ENCODE results near the gene PERM1. TPM values are rescaled to one million over a fixed set of nuclear protein-coding genes. Genes with fewer than 3 reads are reported as not detected.

Gene PERM1
- total RNA-seq, 1 experiment from 2014 or later: 0.39 TPM

DNA sequence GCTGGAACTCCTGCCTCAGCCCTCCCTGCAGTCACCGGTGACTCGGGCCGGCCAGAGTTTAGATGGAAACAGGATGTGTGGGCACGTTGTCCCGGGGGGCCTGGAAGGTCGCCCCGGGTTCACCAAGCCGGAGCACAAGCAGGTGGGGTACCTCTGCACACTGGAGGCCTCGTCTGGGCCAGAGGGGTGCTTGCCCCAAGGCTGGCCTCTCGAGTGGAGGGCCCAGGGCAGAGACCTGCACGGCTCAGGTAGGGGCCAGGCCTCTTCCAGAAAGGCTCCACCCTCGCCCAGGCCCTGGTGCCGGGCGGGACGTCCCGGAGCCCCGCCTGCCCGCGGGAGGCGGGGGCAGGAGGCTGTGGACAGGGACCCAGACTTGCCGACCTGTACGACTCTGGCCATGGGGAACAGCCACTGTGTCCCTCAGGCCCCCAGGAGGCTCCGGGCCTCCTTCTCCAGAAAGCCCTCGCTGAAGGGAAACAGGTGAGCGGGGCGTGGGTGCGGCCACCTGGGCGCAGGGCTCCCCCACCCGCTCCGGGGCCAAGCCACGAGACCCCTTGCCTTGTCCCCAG, 15.7 kb downstream of the PERM1 start, which contains the start of gene PLEKHN1:
PLEKHN1 (plus strand) TSS at position 348 of the 569 bp plus-strand sequence; CDS start at position 398, 50 bp downstream.
- peaks cover 21 to 40% of the 10 kb centered on the region in 2 experiments for H3K4me1 ChIP-seq (ENCODE audit: control insufficient read depth in 1 of 2, insufficient read depth in 2 of 2, low read length in 2 of 2)
- H3K27ac ChIP-seq (ENCODE audit: low read depth, low read length): peak within 1 kb of the TSS; percentile 100
- TF ChIP-seq SRF (IDR thresholded peaks at IDR 0.05; ENCODE audit: low read depth) (no peak), ZFX (IDR thresholded peaks at IDR 0.05) (peak; percentile 80), SP1 (IDR thresholded peaks at IDR 0.05; ENCODE audit: low read depth) (no peak), POLR2AphosphoS5 (IDR thresholded peaks at IDR 0.05; ENCODE audit: low read depth, low read length) (peak; percentile 66)
- H3K9me3 ChIP-seq (ENCODE audit: control insufficient read depth in 1 of 2, insufficient read depth in 1 of 2, low read depth in 1 of 2, low read length in 2 of 2): no peaks in the 10 kb centered on the region; a peak in 1 of 4 replicates
- H3K36me3 ChIP-seq (ENCODE audit: control insufficient read depth in 1 of 2, insufficient read depth in 2 of 2, low read length in 2 of 2): peaks cover 11 to 19% of the 10 kb centered on the region in 2 experiments; a peak in 3 of 4 replicates
- no peaks in the 10 kb centered on the region for H4K20me1 ChIP-seq (ENCODE audit: insufficient read depth)
- ChIA-PET RAD21 (ENCODE audit: low non-redundant PET in 1 of 2, low total read pairs in 2 of 2, uncharacterized antibody in 2 of 2, unreplicated experiment in 2 of 2) (no interaction called here), CTCF (interaction anchor here (1.1 to 1.5 kb wide), 3 partner anchors 10 to 62 kb away, joined by 3 to 5 read pairs (median 3); no protein-coding TSS in a partner anchor), POLR2A (interaction anchor here (0.8 to 2.1 kb wide), 4 partner anchors 10 to 52 kb away, joined by 3 to 11 read pairs (median 4); no protein-coding TSS in a partner anchor)
- no peak for DNase-seq (ENCODE audit: low read depth, low spot score)
- H3K79me2 ChIP-seq (ENCODE audit: insufficient read depth, low read length): peaks cover 19% of the 10 kb centered on the region; the same call in 1 of the 2 replicates
- H3K4me3 ChIP-seq (replicated peaks in 1 of 2; ENCODE audit: low read depth in 1 of 2, low read length in 2 of 2): peak within 1 kb of the TSS; percentile 74
- intact Hi-C loops (cut with micrococcal nuclease): no loop called here
- no peak within 1 kb of the TSS for H2AFZ ChIP-seq (ENCODE audit: low read depth, low read length, poor library complexity, severe bottlenecking)
- H3K27me3 ChIP-seq (ENCODE audit: insufficient read depth, low read length): no peaks in the 10 kb centered on the region
- TSS peak; percentile 87 for BruUV-seq (replicated peaks)
- peak within 1 kb of the TSS; percentile 94 for H3K9ac ChIP-seq (ENCODE audit: low read length)
- peak; percentile 87 for ATAC-seq
- H3K4me2 ChIP-seq (ENCODE audit: low read length): peak within 1 kb of the TSS; percentile 93
- H3K9me2 ChIP-seq (ENCODE audit: insufficient read depth): no peaks in the 10 kb centered on the region

DNA sequence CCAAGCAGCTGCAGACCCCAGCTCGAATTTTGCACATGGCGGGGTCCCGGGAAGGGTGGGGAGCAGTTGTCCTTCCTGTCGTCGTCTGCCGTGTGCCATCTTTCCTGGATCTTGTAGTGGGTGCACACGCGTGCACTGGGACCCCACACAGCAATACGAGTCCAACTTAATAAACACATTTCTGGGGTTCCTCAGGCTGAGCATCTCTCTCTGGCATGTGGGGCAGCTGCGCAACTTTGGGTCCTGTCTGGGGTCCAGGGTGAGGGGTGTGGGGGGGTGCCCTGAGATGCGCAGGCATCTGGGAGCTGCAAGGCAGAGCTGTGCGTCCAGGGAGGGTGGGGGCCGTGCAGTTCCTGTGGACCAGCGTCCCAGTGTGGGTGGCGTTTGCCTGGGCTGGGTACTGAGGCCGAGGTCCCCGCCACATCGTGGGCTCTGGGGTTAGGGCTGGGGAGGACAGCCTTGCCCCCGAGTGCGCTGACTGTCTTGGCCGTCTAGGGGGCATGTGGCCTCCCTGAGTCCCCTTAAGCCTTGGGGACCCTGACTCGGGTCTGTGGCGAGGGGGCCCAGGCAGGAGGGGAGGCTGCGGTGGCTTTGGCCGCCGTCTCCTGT, 16.3 kb downstream of the PERM1 start:
- intact Hi-C loops (cut with micrococcal nuclease): no loop called here
- CTCF ChIA-PET: no interaction called here
- peak; percentile 13 for ATAC-seq

More for the DNA sequence above, 16.3 kb downstream of the PERM1 start:
- Histone ChIP-seq H3K27ac (ENCODE audit: low read depth, low read length) (peak overlapping the region; percentile 100), H3K9me3 (ENCODE audit: control insufficient read depth in 1 of 2, insufficient read depth in 1 of 2, low read depth in 1 of 2, low read length in 2 of 2) (no peaks in the 10 kb centered on the region; a peak in 1 of 4 replicates), H3K27me3 (ENCODE audit: insufficient read depth, low read length) (no peaks in the 10 kb centered on the region), H3K4me2 (ENCODE audit: low read length) (peak overlapping the region; percentile 93), H3K36me3 (ENCODE audit: control insufficient read depth in 1 of 2, insufficient read depth in 2 of 2, low read length in 2 of 2) (peaks cover 11 to 19% of the 10 kb centered on the region in 2 experiments; a peak in 3 of 4 replicates), H3K4me3 (replicated peaks in 1 of 2; ENCODE audit: low read depth in 1 of 2, low read length in 2 of 2) (peak overlapping the region; percentile 74), H3K79me2 (ENCODE audit: insufficient read depth, low read length) (peaks cover 20% of the 10 kb centered on the region; the same call in 1 of the 2 replicates), H4K20me1 (ENCODE audit: insufficient read depth) (no peaks in the 10 kb centered on the region), H3K9me2 (ENCODE audit: insufficient read depth) (no peaks in the 10 kb centered on the region), H2AFZ (ENCODE audit: low read depth, low read length, poor library complexity, severe bottlenecking) (no peak overlapping the region), H3K4me1 (ENCODE audit: control insufficient read depth in 1 of 2, insufficient read depth in 2 of 2, low read length in 2 of 2) (peaks cover 21 to 41% of the 10 kb centered on the region in 2 experiments), H3K9ac (ENCODE audit: low read length) (peak overlapping the region; percentile 94)
- RAD21 ChIA-PET (ENCODE audit: low non-redundant PET in 1 of 2, low total read pairs in 2 of 2, uncharacterized antibody in 2 of 2, unreplicated experiment in 2 of 2): no interaction called here
- BruUV-seq (replicated peaks): no TSS peak
- no peak for DNase-seq (ENCODE audit: low read depth, low spot score)
- POLR2A ChIA-PET: no interaction called here
- no peak for TF ChIP-seq ZFX (IDR thresholded peaks at IDR 0.05)
- TF ChIP-seq CBX3 (IDR thresholded peaks at IDR 0.05; ENCODE audit: low read depth): no peak
- TF ChIP-seq ELF1 (IDR thresholded peaks at IDR 0.05; ENCODE audit: borderline replicate concordance, low read depth): no peak
- TF ChIP-seq, protein P1, sequence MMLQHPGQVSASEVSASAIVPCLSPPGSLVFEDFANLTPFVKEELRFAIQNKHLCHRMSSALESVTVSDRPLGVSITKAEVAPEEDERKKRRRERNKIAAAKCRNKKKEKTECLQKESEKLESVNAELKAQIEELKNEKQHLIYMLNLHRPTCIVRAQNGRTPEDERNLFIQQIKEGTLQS (IDR thresholded peaks at IDR 0.05): no peak
- no peak for TF ChIP-seq EZH2phosphoT487 (IDR thresholded peaks at IDR 0.05; ENCODE audit: borderline replicate concordance)
- no peak for TF ChIP-seq SIN3A (IDR thresholded peaks at IDR 0.05; ENCODE audit: low read depth)
- TF ChIP-seq POLR2AphosphoS5 (IDR thresholded peaks at IDR 0.05; ENCODE audit: low read depth, low read length): no peak

Measured in HCT116 (cell line).